ENCODE results near the gene SLTM.

GRCh38 chr15:58882243-58882642, 51.2 kb downstream of the SLTM start:
- TF ChIP-seq CTCF (IDR thresholded peaks at IDR 0.05) = no peak
- TF ChIP-seq POLR2A (IDR thresholded peaks at IDR 0.05) = no peak
